Measurements from ENCODE around the gene SCYL1. TPM values are rescaled to one million over a fixed set of nuclear protein-coding genes. Genes with fewer than 3 reads are reported as not detected.

The SCYL1 gene
- total and polyA plus RNA-seq, 2 of the 4 experiments (the other 2 are of a cell fraction), result 96.4 to 150 TPM

DNA sequence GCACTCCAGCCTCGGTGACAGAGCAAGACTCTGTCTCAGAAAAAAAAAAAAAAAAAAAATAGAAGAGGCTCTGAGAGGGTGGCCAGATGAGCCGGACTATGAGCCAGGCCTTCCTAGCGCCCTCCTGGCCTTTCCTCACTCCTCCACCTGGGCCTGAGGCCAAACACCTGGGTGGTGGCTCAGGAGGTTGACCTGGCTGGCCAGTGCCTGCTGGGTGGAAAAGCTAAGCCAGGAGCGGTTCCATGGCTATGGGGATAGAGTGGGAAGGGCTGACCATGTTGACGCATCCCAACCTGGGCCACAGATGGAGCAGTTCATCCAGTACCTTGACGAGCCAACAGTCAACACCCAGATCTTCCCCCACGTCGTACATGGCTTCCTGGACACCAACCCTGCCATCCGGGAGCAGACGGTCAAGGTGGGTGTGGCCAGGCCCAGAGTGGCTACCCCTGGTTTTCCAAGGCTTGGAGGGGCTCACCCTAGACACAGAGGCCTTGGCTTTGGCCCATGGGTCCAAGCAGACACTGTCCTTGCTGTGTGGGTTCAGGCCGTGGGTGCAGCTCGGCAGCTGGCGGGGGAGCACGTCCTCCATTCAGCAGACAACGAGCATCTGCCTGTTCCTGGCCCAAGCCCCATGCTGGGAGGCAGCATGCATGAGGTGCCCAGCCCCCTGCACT, 7.6 kb downstream of the SCYL1 start:
- no peaks in the 10 kb centered on the region for H3K9me3 ChIP-seq (ENCODE audit: control insufficient read depth, insufficient read depth, low read length)
- no peak overlapping the region for H2AK5ac ChIP-seq (ENCODE audit: low read depth, low read length)
- H2BK120ac ChIP-seq (ENCODE audit: low read depth, low read length), result no peak overlapping the region
- H2BK5ac ChIP-seq (ENCODE audit: low read depth, low read length, poor library complexity, severe bottlenecking), result no peak overlapping the region
- H3K14ac ChIP-seq (replicated peaks; ENCODE audit: low read depth, low read length), result no peak overlapping the region
- CTCF ChIA-PET, result no interaction called here
- no peak overlapping the region for H4K91ac ChIP-seq (ENCODE audit: insufficient read depth, low read depth, low read length)
- no peak overlapping the region for H3K9ac ChIP-seq (ENCODE audit: low read depth, low read length)
- 90% methylated on average over 7 of the region's 15 CpGs; no CpG with 5 or more reads in 1 of the 2 experiments for WGBS, 2 experiments (ENCODE audit: extremely low coverage in 2 of 2, insufficient read length in 1 of 2)
- H3K27ac ChIP-seq (ENCODE audit: insufficient read depth, low read length), result no peak overlapping the region
- H3K4ac ChIP-seq (ENCODE audit: low read depth, low read length), result no peak overlapping the region
- no peak overlapping the region for H3K18ac ChIP-seq (ENCODE audit: low read depth, low read length)
- ATAC-seq (ENCODE audit: low read depth) (no peak), DNase-seq (no peak)
- no peak overlapping the region for H4K8ac ChIP-seq (ENCODE audit: low read depth in 2 of 2, low read length in 2 of 2)
- in situ Hi-C loops (cut with MboI; ENCODE audit: low sequenced_read_pairs), result no loop called here
- BruUV-seq (replicated peaks), result no TSS peak
- no peaks in the 10 kb centered on the region for H3K4me1 ChIP-seq (ENCODE audit: control insufficient read depth, insufficient read depth, low read length)
- 0 out of 2 replicates have a peak, but pooled peaks cover 10% of the 10 kb centered on the region for H3K9me1 ChIP-seq (ENCODE audit: insufficient read depth, low read length)
- no peak overlapping the region for H4K5ac ChIP-seq (ENCODE audit: low read depth, low read length)
- no peak overlapping the region for H2AFZ ChIP-seq (replicated peaks; ENCODE audit: low read length, poor library complexity)
- peaks cover 44% of the 10 kb centered on the region for H4K20me1 ChIP-seq (ENCODE audit: insufficient read depth, low read length)
- H3K79me1 ChIP-seq (ENCODE audit: low read depth in 1 of 2, low read length in 2 of 2), result peaks cover 22 to 65% of the 10 kb centered on the region in 2 experiments
- H2AK9ac ChIP-seq (replicated peaks; ENCODE audit: low read depth, low read length, poor library complexity), result peak overlapping the region; percentile 42
- H2BK20ac ChIP-seq (ENCODE audit: low read depth, low read length), result no peak overlapping the region
- no peak overlapping the region for H3K4me3 ChIP-seq (ENCODE audit: insufficient read depth, low read depth, low read length)
- no peaks in the 10 kb centered on the region for H3K27me3 ChIP-seq (ENCODE audit: control insufficient read depth, insufficient read depth, low read length)
- no peak overlapping the region for H3K23ac ChIP-seq (ENCODE audit: low read depth, low read length)
- H3K56ac ChIP-seq (ENCODE audit: extremely low read depth, insufficient read depth, low read length), result no peak overlapping the region
- dilution Hi-C loops (cut with HindIII; ENCODE audit: low sequenced_read_pairs, unreplicated experiment), result no loop called here
- TF ChIP-seq NFE2L2 (IDR thresholded peaks at IDR 0.05; ENCODE audit: low read depth, low read length) (no peak), SMC3 (IDR thresholded peaks at IDR 0.05; ENCODE audit: low read depth, low read length) (no peak)
- H3K36me3 ChIP-seq (ENCODE audit: control insufficient read depth, insufficient read depth, low read length), result peaks cover 80% of the 10 kb centered on the region
- no peak overlapping the region for H2BK15ac ChIP-seq (ENCODE audit: low read depth, low read length)
- intact Hi-C loops (cut with micrococcal nuclease), result no loop called here
- H3K4me2 ChIP-seq (ENCODE audit: low read depth, low read length), result no peak overlapping the region
- POLR2A ChIA-PET (ENCODE audit: unreplicated experiment), result interaction anchor here (0.6 kb wide), 1 partner anchor 100 kb away, joined by 4 read pairs; no protein-coding TSS in a partner anchor

All from IMR-90 (cell line).